CD4-positive, alpha-beta T cell treated with Interleukin-10 for 1 hour (primary cell): Measurements from ENCODE around the gene MYL6.
"Not testable (repeated sequence)": the region's sequence is repeated elsewhere in the genome, so short reads cannot be mapped to it uniquely, and the experiment has no call there.

ENCODE experiments used
- DNase-seq: peaks from one replicate; pipeline ENCODE4 v3.0.0-alpha.2; 2020

Gene MYL6

GRCh38 chr12:56158029-56158925, at the start of gene MYL6:
Gene MYL6 (plus strand): TSS chr12:56158359. CDS start chr12:56158402, 43 bp downstream.
- peak; percentile 95 for DNase-seq

GRCh38 chr12:56110571-56110970, 47.6 kb upstream of the MYL6 start:
- no peak for DNase-seq

- DNase-seq, result no peak
Measured at GRCh38 chr12:56114084-56114483, 44.1 kb upstream of the MYL6 start.

DNA sequence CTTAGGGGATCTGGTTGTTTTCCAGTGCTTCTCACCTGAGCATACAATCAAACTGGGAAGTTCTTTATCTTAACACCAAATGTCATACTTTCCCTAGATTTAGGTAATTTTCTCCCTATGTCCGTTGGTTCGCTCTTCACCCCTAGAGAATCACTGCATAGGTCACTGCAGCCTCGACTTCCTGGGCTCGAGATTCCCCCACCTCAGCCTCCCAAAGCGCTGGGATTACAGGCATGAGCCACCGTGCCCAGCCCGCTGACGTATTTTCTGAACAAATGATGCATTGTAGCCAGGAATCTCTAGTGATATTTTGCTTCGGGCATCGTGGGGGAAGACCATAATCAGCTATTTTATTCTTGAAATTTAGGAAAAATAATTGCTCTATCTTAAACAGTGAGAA, 42.8 kb upstream of the MYL6 start:
- DNase-seq, result no peak

- peak; percentile 95 for DNase-seq
Measured at GRCh38 chr12:56116267-56117081, 41.7 kb upstream of the MYL6 start, which contains the start of gene RPL41. Gene RPL41 (plus strand): TSS chr12:56116633.

GRCh38 chr12:56117082-56117706, 41.0 kb upstream of the MYL6 start:
- not testable (repeated sequence) for DNase-seq

GRCh38 chr12:56117778-56118687, 40.1 kb upstream of the MYL6 start, which contains the start of gene ZC3H10:
Gene ZC3H10 (plus strand): TSS chr12:56118266. CDS start chr12:56120563, 2,297 bp downstream.
- DNase-seq, result peak; percentile 99

GRCh38 chr12:56118688-56119357, 39.3 kb upstream of the MYL6 start:
- DNase-seq, result no peak

- peak; percentile 80 for DNase-seq
Measured at GRCh38 chr12:56119361-56119796, 38.8 kb upstream of the MYL6 start.

DNA sequence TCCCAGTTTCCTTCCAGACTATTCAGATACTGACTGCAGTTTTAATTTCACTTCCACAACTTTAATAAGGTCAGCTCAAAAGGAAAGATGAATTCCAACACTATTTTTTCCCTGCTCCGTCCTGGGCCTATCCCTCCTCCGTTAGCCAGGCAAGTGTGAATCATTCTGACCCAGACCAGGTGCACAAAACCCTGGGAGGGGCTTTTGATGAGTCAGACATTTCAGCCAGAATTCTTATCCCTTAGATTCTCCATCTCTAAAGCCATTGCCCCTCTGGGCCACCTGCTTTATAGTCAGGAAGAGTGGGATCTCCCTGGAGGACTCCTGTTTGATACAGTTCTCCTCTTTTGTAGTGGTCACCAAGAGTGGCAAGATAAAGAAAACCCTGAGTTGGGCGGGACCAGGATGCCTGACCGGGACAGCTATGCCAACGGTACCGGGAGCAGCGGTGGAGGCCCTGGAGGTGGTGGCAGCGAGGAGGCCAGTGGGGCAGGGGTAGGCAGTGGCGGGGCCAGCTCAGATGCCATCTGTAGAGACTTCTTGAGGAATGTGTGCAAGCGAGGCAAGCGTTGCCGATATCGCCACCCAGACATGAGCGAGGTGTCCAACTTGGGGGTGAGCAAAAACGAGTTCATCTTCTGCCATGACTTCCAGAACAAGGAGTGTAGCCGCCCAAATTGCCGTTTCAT, 37.9 kb upstream of the MYL6 start:
- DNase-seq, result no peak

- DNase-seq, result no peak
Measured at GRCh38 chr12:56121204-56121870, 36.8 kb upstream of the MYL6 start.

DNA sequence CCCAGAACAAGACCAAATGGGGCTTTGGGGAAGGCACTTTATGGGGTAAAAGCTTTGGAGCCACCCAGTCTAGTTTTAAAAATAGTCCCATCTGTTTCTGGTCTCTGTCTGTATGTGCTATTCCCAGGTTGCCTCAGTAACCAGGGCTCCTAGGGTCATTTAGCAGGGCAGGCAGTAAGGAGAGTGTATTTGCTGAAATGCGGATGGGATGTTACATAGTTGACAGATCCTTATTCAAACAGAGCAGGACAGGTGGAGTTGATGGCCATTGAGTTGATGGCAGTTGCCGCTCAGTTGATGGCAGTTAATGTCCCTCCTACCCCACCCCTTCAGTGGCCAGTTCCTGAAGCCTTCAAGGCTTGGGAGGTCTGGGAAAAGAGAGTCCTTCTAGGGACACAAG, 35.5 kb upstream of the MYL6 start:
- no peak for DNase-seq

- no peak for DNase-seq
Measured at GRCh38 chr12:56124133-56124532, 34.0 kb upstream of the MYL6 start.

DNA sequence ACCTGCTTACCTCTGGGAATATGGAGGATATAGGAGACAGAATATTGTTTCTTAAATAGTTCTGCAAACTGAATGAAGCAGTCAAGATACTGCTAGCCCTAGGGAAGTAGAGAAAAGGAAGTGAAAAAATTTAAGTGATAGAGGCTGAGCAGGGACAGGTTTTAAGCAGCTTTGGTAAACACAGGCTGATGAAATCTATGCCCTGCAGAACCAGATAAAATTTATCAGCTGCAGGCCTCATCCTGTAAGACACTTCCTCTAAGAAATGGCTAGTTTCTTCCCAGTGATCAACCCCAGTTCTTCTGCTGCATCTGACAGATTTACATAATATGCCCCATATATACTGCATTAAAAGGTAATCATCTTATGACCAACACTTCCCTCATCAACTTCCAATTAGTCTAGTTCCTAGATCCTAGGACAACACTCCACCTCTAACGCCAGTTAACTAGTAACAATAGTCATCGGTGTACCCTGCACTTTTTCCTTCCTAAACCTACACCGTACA, 31.4 kb upstream of the MYL6 start:
- DNase-seq, result peak; percentile 19

GRCh38 chr12:56127485-56127887, 30.7 kb upstream of the MYL6 start:
- no peak for DNase-seq

DNA sequence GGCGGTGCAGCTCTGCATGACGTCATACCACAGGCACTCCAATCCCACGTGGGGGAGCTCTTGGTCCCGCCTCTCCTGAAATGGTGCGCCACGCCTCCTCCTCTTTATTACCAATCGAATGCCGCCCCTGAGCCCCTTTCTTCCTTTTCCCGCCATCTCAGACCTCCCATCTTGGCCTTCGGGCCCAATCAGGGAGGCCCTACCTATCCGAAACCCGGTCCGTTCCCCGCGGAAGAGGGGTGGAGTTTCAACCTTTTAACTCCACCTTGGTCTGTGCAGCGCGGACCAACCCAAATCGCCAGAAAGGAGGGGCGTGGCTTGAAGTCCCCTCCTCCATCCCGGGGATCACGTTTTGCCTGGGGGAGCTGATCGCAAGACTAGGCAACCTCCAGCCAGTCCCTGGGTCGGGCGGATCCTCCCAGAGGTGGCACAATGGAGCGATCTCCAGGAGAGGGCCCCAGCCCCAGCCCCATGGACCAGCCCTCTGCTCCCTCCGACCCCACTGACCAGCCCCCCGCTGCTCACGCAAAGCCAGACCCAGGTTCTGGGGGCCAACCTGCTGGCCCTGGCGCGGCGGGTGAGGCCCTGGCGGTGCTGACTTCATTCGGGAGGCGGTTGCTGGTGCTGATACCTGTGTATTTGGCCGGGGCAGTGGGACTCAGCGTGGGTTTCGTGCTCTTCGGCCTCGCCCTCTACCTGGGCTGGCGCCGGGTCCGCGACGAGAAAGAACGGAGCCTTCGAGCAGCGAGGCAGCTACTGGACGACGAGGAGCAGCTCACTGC, 30.1 kb upstream of the MYL6 start, which contains the start of gene ESYT1:
TSS of gene ESYT1 (plus strand) at position 380 of the 782 bp plus-strand sequence. CDS start at position 433, 53 bp downstream.
- peak; percentile 100 for DNase-seq

DNA sequence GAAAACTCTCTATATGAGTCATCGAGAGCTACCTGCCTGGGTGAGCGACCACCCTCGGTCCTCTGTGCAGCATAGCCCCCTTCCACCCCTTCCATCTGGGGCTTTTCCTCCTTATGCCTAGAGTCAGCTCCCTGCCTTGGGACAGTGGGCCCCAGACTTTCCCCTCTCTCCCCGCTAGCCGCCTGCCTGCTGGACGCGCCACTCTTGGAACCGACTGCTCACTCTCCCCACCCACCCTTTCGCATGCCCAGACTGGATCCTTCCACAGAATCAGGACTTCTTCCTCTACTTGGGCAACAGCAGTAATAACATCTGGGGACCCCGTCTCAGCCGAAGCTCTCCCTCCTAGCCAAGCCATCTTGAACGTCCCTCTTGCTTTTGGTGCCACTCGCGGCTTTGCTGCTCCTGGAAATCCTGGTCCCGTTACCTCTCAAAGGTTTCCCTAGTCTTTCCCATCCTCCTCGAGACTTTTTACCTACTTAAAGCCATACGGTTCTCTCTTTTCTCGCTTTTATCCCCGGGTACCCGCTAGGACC, 29.4 kb upstream of the MYL6 start:
- DNase-seq, result no peak

GRCh38 chr12:56129206-56129941, 28.8 kb upstream of the MYL6 start:
- peak; percentile 86 for DNase-seq
